Ascending aorta (tissue), 2 donors: ENCODE data around the gene GORASP2. TPM values are rescaled to one million over a fixed set of nuclear protein-coding genes. Genes with fewer than 3 reads are reported as not detected.

Source experiments
- DNase-seq, 2 donors: peaks; one replicate each; pipeline ENCODE4 v3.0.0-alpha.2; 2019; ENCODE audit warnings: low spot score in 2 of 2
- H3K27ac ChIP-seq, 2 donors: fragments of 200-600 bp; sonication (generic); one replicate each; pipeline ENCODE4 v1.5.1; 2016 to 2017; ENCODE audit warnings: mild to moderate bottlenecking in 1 of 2
- H3K27me3 ChIP-seq: fragments of 200-600 bp; sonication (generic); one replicate; pipeline ENCODE4 v1.5.1; 2017
- H3K36me3 ChIP-seq, 2 donors: fragments of 200-600 bp; sonication (generic); one replicate each; pipeline ENCODE4 v1.5.1; 2016
- H3K4me1 ChIP-seq, 2 donors: fragments of 200-600 bp; sonication (generic); one replicate each; pipeline ENCODE4 v1.5.1; 2016 to 2017; ENCODE audit warnings: mild to moderate bottlenecking in 1 of 2
- H3K4me3 ChIP-seq, 2 donors: fragments of 200-600 bp; sonication (generic); one replicate each; pipeline ENCODE4 v1.5.1; 2016 to 2017; ENCODE audit warnings: mild to moderate bottlenecking in 1 of 2
- H3K9me3 ChIP-seq, 2 donors: fragments of 200-600 bp; sonication (generic); one replicate each; pipeline ENCODE4 v1.5.1; 2016
- CTCF ChIP-seq, 3 experiments: fragments of 200-600 bp in 2 of 3; fragments of 450-650 bp in 1 of 3; sonication (generic) in 2 of 3; IDR thresholded peaks; one replicate each; pipeline ENCODE4 v1.5.1; 2016 to 2019; ENCODE audit warnings: antibody characterized with exemption in 3 of 3, mild to moderate bottlenecking in 1 of 3, moderate library complexity in 1 of 3
- intact Hi-C: fragments of 100-400 bp; cut with DNase I; formaldehyde crosslinking; loops from one replicate; pipeline ENCODE4 v1.15.1; 2023
- total RNA-seq: library from RNA; depleted of rRNA; stranded (reverse); fragments of >200 nt; gene quantifications from one replicate; pipeline ENCODE4 v1.1.0, GENCODE V29; 2016

Gene GORASP2
- total RNA-seq, 1 donor from 2014 or later, result 21.5 TPM

GRCh38 chr2:170985407-170985806 lies 56.4 kb downstream of the GORASP2 start:
- Histone ChIP-seq H3K4me1 (no peaks in the 10 kb centered on the region), H3K36me3 (peaks cover 0 to 4% of the 10 kb centered on the region in 2 donors), H3K27me3 (no peaks in the 10 kb centered on the region), H3K9me3 (no peaks in the 10 kb centered on the region), H3K27ac (no peak overlapping the region), H3K4me3 (no peak overlapping the region)
- intact Hi-C loops, result no loop called here
- no peak for DNase-seq
- TF ChIP-seq CTCF (IDR thresholded peaks at IDR 0.05), result no peak

- Histone ChIP-seq H3K9me3 (no peaks in the 10 kb centered on the region), H3K4me1 (no peaks in the 10 kb centered on the region), H3K27ac (no peak overlapping the region), H3K4me3 (no peak overlapping the region), H3K36me3 (peaks cover under 1 to 4% of the 10 kb centered on the region in 2 donors), H3K27me3 (no peaks in the 10 kb centered on the region)
- no peak for TF ChIP-seq CTCF (IDR thresholded peaks at IDR 0.05)
- intact Hi-C loops, result no loop called here
- DNase-seq, result no peak
Measured at GRCh38 chr2:170986566-170987258, 57.7 kb downstream of the GORASP2 start.

GRCh38 chr2:170991398-170992182 lies 62.5 kb downstream of the GORASP2 start:
- no peak for DNase-seq
- Histone ChIP-seq H3K36me3 (peaks cover 10 to 38% of the 10 kb centered on the region in 2 donors), H3K27ac (no peak overlapping the region), H3K4me1 (no peaks in the 10 kb centered on the region), H3K27me3 (no peaks in the 10 kb centered on the region), H3K4me3 (no peak overlapping the region), H3K9me3 (no peaks in the 10 kb centered on the region)
- intact Hi-C loops, result no loop called here
- no peak for TF ChIP-seq CTCF (IDR thresholded peaks at IDR 0.05)

GRCh38 chr2:170996316-170996715 lies 67.3 kb downstream of the GORASP2 start:
- no peak for DNase-seq
- Histone ChIP-seq H3K27ac (no peak overlapping the region), H3K27me3 (no peaks in the 10 kb centered on the region), H3K4me1 (no peaks in the 10 kb centered on the region), H3K9me3 (no peaks in the 10 kb centered on the region), H3K4me3 (no peak overlapping the region), H3K36me3 (peaks cover 13 to 58% of the 10 kb centered on the region in 2 donors)
- no peak for TF ChIP-seq CTCF (IDR thresholded peaks at IDR 0.05)
- intact Hi-C loops, result no loop called here

- peaks cover 17 to 56% of the 10 kb centered on the region in 2 donors for H3K36me3 ChIP-seq
- no peaks in the 10 kb centered on the region for H3K9me3 ChIP-seq
- no peak overlapping the region for H3K27ac ChIP-seq
- H3K4me1 ChIP-seq, result no peaks in the 10 kb centered on the region
- no peaks in the 10 kb centered on the region for H3K27me3 ChIP-seq
- intact Hi-C loops, result no loop called here
- no peak for TF ChIP-seq CTCF (IDR thresholded peaks at IDR 0.05)
- no peak for DNase-seq
- no peak overlapping the region for H3K4me3 ChIP-seq
Measured at GRCh38 chr2:170997893-170998597, 69.0 kb downstream of the GORASP2 start.
